ENCODE measurements around the gene KRT80. TPM values are rescaled to one million over a fixed set of nuclear protein-coding genes. Genes with fewer than 3 reads are reported as not detected.

KRT80 gene
- total and polyA plus RNA-seq, 2 donors (not counting 3 experiments of a cell fraction or from before 2014, with no cell fraction given) = 13.6 to 23.7 TPM

GRCh38 chr12:52122904-52123303 is 68.9 kb downstream of the KRT80 start:
- Histone ChIP-seq H3K9me1 (replicated peaks; ENCODE audit: control insufficient read depth, extremely low read depth, insufficient read depth, low read length) (no peaks in the 10 kb centered on the region), H3K79me2 (ENCODE audit: control insufficient read depth, insufficient read depth, low read length) (no peaks in the 10 kb centered on the region), H3K27me3 (ENCODE audit: control insufficient read depth in 2 of 2, insufficient read depth in 2 of 2, low read length in 2 of 2) (peaks cover 0 to 1% of the 10 kb centered on the region in 2 experiments), H3K4me1 (ENCODE audit: control insufficient read depth, extremely low read depth, insufficient read depth, low read length) (peaks cover 30% of the 10 kb centered on the region), H3K4me2 (ENCODE audit: insufficient read depth, low read length) (no peak overlapping the region), H3K4me3 (replicated peaks in 1 of 3; ENCODE audit: insufficient read depth in 1 of 3, low read depth in 1 of 3, low read length in 3 of 3) (no peak overlapping the region), H3K27ac (ENCODE audit: insufficient read depth, low read depth, low read length) (no peak overlapping the region), H2AFZ (ENCODE audit: low read depth, low read length) (no peak overlapping the region), H3K36me3 (ENCODE audit: control insufficient read depth in 2 of 2, extremely low read depth in 1 of 2, insufficient read depth in 2 of 2, low read length in 2 of 2) (no peaks in the 10 kb centered on the region), H3K9ac (replicated peaks; ENCODE audit: extremely low read depth, insufficient read depth, low read length) (no peak overlapping the region), H4K20me1 (replicated peaks; ENCODE audit: control insufficient read depth, extremely low read depth, insufficient read depth, low read length) (no peaks in the 10 kb centered on the region), H3K9me3 (replicated peaks; ENCODE audit: control insufficient read depth, insufficient read depth, low read length) (no peaks in the 10 kb centered on the region)
- DNase-seq (ENCODE audit: low read depth, low spot score) (no peak), FAIRE-seq (no peak)
- ChIA-PET POLR2A (interaction anchor here (1.3 kb wide), 1 partner anchor 116 kb away, joined by 3 read pairs; the partner anchor contains the start of gene TAMALIN), CTCF (interaction anchor here (1.0 to 7.8 kb wide), 3 partner anchors 90 to 205 kb away, joined by 3 to 163 read pairs (median 6); no protein-coding TSS in a partner anchor)
- BruUV-seq (replicated peaks) = no TSS peak
- TF ChIP-seq JUN (IDR thresholded peaks at IDR 0.05; ENCODE audit: borderline replicate concordance, insufficient read depth, insufficient read length, low read depth) (no peak), POLR2A (IDR thresholded peaks at IDR 0.05; ENCODE audit: low read depth, low read length) (no peak), MAX (IDR thresholded peaks at IDR 0.05; ENCODE audit: insufficient read depth, insufficient read length) (no peak), EZH2 (IDR thresholded peaks at IDR 0.05; ENCODE audit: borderline replicate concordance, low read depth, low read length, severe bottlenecking) (no peak), POLR2AphosphoS5 (IDR thresholded peaks at IDR 0.05; ENCODE audit: insufficient read depth, low read depth, low read length) (no peak), GATA2 (IDR thresholded peaks at IDR 0.05; ENCODE audit: insufficient read depth, insufficient read length, low read depth, low read length) (no peak), CTCF (IDR thresholded peaks at IDR 0.05; ENCODE audit: extremely low read depth in 1 of 2, insufficient read depth in 1 of 2, low read depth in 1 of 2, low read length in 2 of 2) (no peak), MYC (IDR thresholded peaks at IDR 0.05; ENCODE audit: low read depth, low read length) (no peak), FOS (IDR thresholded peaks at IDR 0.05; ENCODE audit: borderline replicate concordance, insufficient read depth, low read length) (no peak)
- intact Hi-C loops (cut with micrococcal nuclease) (loop anchor here (10.0 kb wide), 1 partner anchor 882 kb away; the partner anchor contains the start of gene EIF4B), dilution Hi-C loops (cut with MboI; ENCODE audit: extremely low pct_ligation_motif_present, low sequenced_read_pairs) (no loop called here)

Data from endothelial cell of umbilical vein (primary cell).